ENCODE measurements around the gene ARHGAP22. TPM values are rescaled to one million over a fixed set of nuclear protein-coding genes. Genes with fewer than 3 reads are reported as not detected.

The ARHGAP22 gene
- total RNA-seq, 3 donors from 2014 or later = 2.6 to 8.2 (median 4.8) TPM

- intact Hi-C loops (cut with DNase I; ENCODE audit: low total_unique reads) = no loop called here
- H3K27me3 ChIP-seq = peaks cover 0 to 7% of the 10 kb centered on the region in 2 donors
- H3K4me1 ChIP-seq = no peaks in the 10 kb centered on the region
- H3K4me3 ChIP-seq = no peak overlapping the region
- no peak for DNase-seq (ENCODE audit: low spot score in 2 of 2)
- peak overlapping the region in 1 of 2 donors; percentile 20 for H3K27ac ChIP-seq
- no peaks in the 10 kb centered on the region for H3K9me3 ChIP-seq
- no peak for TF ChIP-seq POLR2A (IDR thresholded peaks at IDR 0.05)
- TF ChIP-seq POLR2AphosphoS5 (IDR thresholded peaks at IDR 0.05) = no peak
- TF ChIP-seq CTCF (IDR thresholded peaks at IDR 0.05) = no peak
- no peaks in the 10 kb centered on the region for H3K36me3 ChIP-seq
Measured at GRCh38 chr10:48607356-48608278, 2.7 kb upstream of the ARHGAP22 start.

GRCh38 chr10:48606530-48607355, 1.9 kb upstream of the ARHGAP22 start:
- H3K27me3 ChIP-seq = peaks cover 0 to 7% of the 10 kb centered on the region in 2 donors
- H3K27ac ChIP-seq = peak overlapping the region in 1 of 2 donors; percentile 20
- H3K36me3 ChIP-seq = no peaks in the 10 kb centered on the region
- no peak overlapping the region for H3K4me3 ChIP-seq
- no peak for DNase-seq (ENCODE audit: low spot score in 2 of 2)
- TF ChIP-seq POLR2AphosphoS5 (IDR thresholded peaks at IDR 0.05) (peak in 1 of 3 donors; percentile 21), CTCF (IDR thresholded peaks at IDR 0.05) (no peak)
- H3K4me1 ChIP-seq = no peaks in the 10 kb centered on the region
- H3K9me3 ChIP-seq = no peaks in the 10 kb centered on the region
- intact Hi-C loops (cut with DNase I; ENCODE audit: low total_unique reads) = no loop called here

GRCh38 chr10:48605786-48606529, 1.1 kb upstream of the ARHGAP22 start:
- Histone ChIP-seq H3K9me3 (no peaks in the 10 kb centered on the region), H3K27me3 (peaks cover 0 to 7% of the 10 kb centered on the region in 2 donors), H3K4me1 (no peaks in the 10 kb centered on the region), H3K27ac (no peak overlapping the region), H3K36me3 (no peaks in the 10 kb centered on the region), H3K4me3 (no peak overlapping the region)
- no peak for TF ChIP-seq CTCF (IDR thresholded peaks at IDR 0.05)
- TF ChIP-seq POLR2A (IDR thresholded peaks at IDR 0.05) = no peak
- TF ChIP-seq POLR2AphosphoS5 (IDR thresholded peaks at IDR 0.05) = no peak
- DNase-seq (ENCODE audit: low spot score in 2 of 2) = no peak
- intact Hi-C loops (cut with DNase I; ENCODE audit: low total_unique reads) = no loop called here

GRCh38 chr10:48604039-48604990, 558 bp downstream of the ARHGAP22 start:
- Histone ChIP-seq H3K4me3 (peak overlapping the region; percentile 39 to 62 (median 51)), H3K9me3 (no peaks in the 10 kb centered on the region), H3K27me3 (peaks cover 0 to 7% of the 10 kb centered on the region in 2 donors), H3K4me1 (no peaks in the 10 kb centered on the region), H3K36me3 (no peaks in the 10 kb centered on the region), H3K27ac (no peak overlapping the region)
- no peak for DNase-seq (ENCODE audit: low spot score in 2 of 2)
- intact Hi-C loops (cut with DNase I; ENCODE audit: low total_unique reads) = no loop called here
- no peak for TF ChIP-seq POLR2A (IDR thresholded peaks at IDR 0.05)
- TF ChIP-seq POLR2AphosphoS5 (IDR thresholded peaks at IDR 0.05) = no peak
- TF ChIP-seq CTCF (IDR thresholded peaks at IDR 0.05) = no peak
